Esophagus squamous epithelium (tissue), 5 donors: ENCODE data around the gene FBXL14. TPM values are rescaled to one million over a fixed set of nuclear protein-coding genes. Genes with fewer than 3 reads are reported as not detected.
"Not testable (repeated sequence)": the region's sequence is repeated elsewhere in the genome, so short reads cannot be mapped to it uniquely, and the experiment has no call there.

Source experiments
- DNase-seq: peaks from one replicate; lab custom pipeline; 2025; lab: John Stamatoyannopoulos, UW
- H3K27ac ChIP-seq, 4 donors: fragments of 200-600 bp; sonication (generic); one replicate each; pipeline ENCODE4 v1.5.1; 2016 to 2019; ENCODE audit warnings: mild to moderate bottlenecking in 1 of 4
- H3K27me3 ChIP-seq, 4 donors: fragments of 200-600 bp; sonication (generic); 1 replicate in 3 of 4; 2 replicates in 1 of 4; pipeline versions ENCODE4 v1.5.1 to v1.6.0; 2017 to 2021; ENCODE audit warnings: antibody characterized with exemption in 1 of 4
- H3K36me3 ChIP-seq, 3 donors: fragments of 200-600 bp; sonication (generic); one replicate each; pipeline ENCODE4 v1.5.1; 2016 to 2019
- H3K4me1 ChIP-seq, 3 donors: fragments of 200-600 bp; sonication (generic); one replicate each; pipeline ENCODE4 v1.5.1; 2017 to 2019
- H3K4me3 ChIP-seq, 4 donors: fragments of 200-600 bp; sonication (generic); 1 replicate in 3 of 4; 2 replicates in 1 of 4; pipeline ENCODE4 v1.5.1; 2016 to 2019; ENCODE audit warnings: mild to moderate bottlenecking in 2 of 4, moderate library complexity in 1 of 4
- H3K9me3 ChIP-seq, 3 donors: fragments of 200-600 bp; sonication (generic); one replicate each; pipeline ENCODE4 v1.5.1; 2016 to 2019
- CTCF ChIP-seq, 6 experiments: fragments of 450-650 bp in 4 of 6; fragments of 200-600 bp in 2 of 6; sonication (generic) in 2 of 6; IDR thresholded peaks; one replicate each; pipeline ENCODE4 v1.5.1; 2016 to 2019; ENCODE audit warnings: antibody characterized with exemption in 6 of 6, mild to moderate bottlenecking in 4 of 6, moderate library complexity in 4 of 6
- POLR2A ChIP-seq, 4 donors: fragments of 450-650 bp; IDR thresholded peaks; one replicate each; pipeline ENCODE4 v1.6.1; 2017; ENCODE audit warnings: antibody characterized with exemption in 4 of 4, mild to moderate bottlenecking in 4 of 4, moderate library complexity in 3 of 4
- WGBS, 2 donors: methylation state at CpG; one replicate each; pipeline ENCODE4 v1.1.5; 2018; 5-methylcytosine and 5-hydroxymethylcytosine counted together
- intact Hi-C: fragments of 100-400 bp; cut with DNase I; formaldehyde crosslinking; loops from one replicate; pipeline ENCODE4 v1.15.0; 2022
- total RNA-seq, 4 donors: library from RNA; depleted of rRNA; stranded (reverse); fragments of >200 nt; gene quantifications; one replicate each; pipeline ENCODE4 v1.1.0, GENCODE V29; 2016
- donor health status: DM: yes; HTN: yes; CAD: no.

Gene FBXL14
- total RNA-seq, 4 donors from 2014 or later: 6.5 to 14.9 (median 8.8) TPM

GRCh38 chr12:1605129-1606020 lies 11.0 kb upstream of the FBXL14 start:
- intact Hi-C loops: no loop called here
- Histone ChIP-seq H3K36me3 (no peaks in the 10 kb centered on the region), H3K9me3 (no peaks in the 10 kb centered on the region), H3K27me3 (no peaks in the 10 kb centered on the region), H3K4me3 (peak overlapping the region; percentile 29 to 65 (median 54)), H3K27ac (peak overlapping the region; percentile 87 to 95 (median 94)), H3K4me1 (peaks cover 12 to 77% (median 31%) of the 10 kb centered on the region in 3 donors)
- TF ChIP-seq CTCF (IDR thresholded peaks at IDR 0.05) (peak; percentile 66 to 88 (median 80)), POLR2A (IDR thresholded peaks at IDR 0.05) (no peak)
- DNase-seq: no peak
- 0 to 4% methylated on average over 13 to 14 of the region's 22 CpGs for WGBS, 2 donors

GRCh38 chr12:1604464-1604863 lies 10.1 kb upstream of the FBXL14 start:
- intact Hi-C loops: no loop called here
- Histone ChIP-seq H3K27ac (peak overlapping the region in 3 of 4 donors; percentile 24 to 94 (median 87)), H3K36me3 (no peaks in the 10 kb centered on the region), H3K4me1 (peaks cover 12 to 75% (median 31%) of the 10 kb centered on the region in 3 donors), H3K27me3 (no peaks in the 10 kb centered on the region), H3K4me3 (no peak overlapping the region), H3K9me3 (no peaks in the 10 kb centered on the region)
- 53 to 61% methylated on average over 3 of the region's 3 CpGs for WGBS, 2 donors
- no peak for TF ChIP-seq POLR2A (IDR thresholded peaks at IDR 0.05)
- TF ChIP-seq CTCF (IDR thresholded peaks at IDR 0.05): no peak
- no peak for DNase-seq

- 78 to 82% methylated on average over 6 to 7 of the region's 7 CpGs for WGBS, 2 donors
- DNase-seq: no peak
- intact Hi-C loops: no loop called here
- H3K4me1 ChIP-seq: peaks cover 12 to 65% (median 22%) of the 10 kb centered on the region in 3 donors
- TF ChIP-seq POLR2A (IDR thresholded peaks at IDR 0.05): no peak
- no peak for TF ChIP-seq CTCF (IDR thresholded peaks at IDR 0.05)
- no peaks in the 10 kb centered on the region for H3K27me3 ChIP-seq
- no peak overlapping the region for H3K4me3 ChIP-seq
- H3K9me3 ChIP-seq: no peaks in the 10 kb centered on the region
- H3K27ac ChIP-seq: peak overlapping the region in 1 of 4 donors; percentile 64
- no peaks in the 10 kb centered on the region for H3K36me3 ChIP-seq
Measured at GRCh38 chr12:1603269-1603993, 9.1 kb upstream of the FBXL14 start.

- Histone ChIP-seq H3K4me1 (peaks cover 12 to 57% (median 15%) of the 10 kb centered on the region in 3 donors), H3K27ac (peak overlapping the region in 2 of 4 donors; percentile 64 to 73)
- DNase-seq, H3K4me3 ChIP-seq, H3K36me3 ChIP-seq, H3K27me3 ChIP-seq, intact Hi-C loops, H3K9me3 ChIP-seq: not testable (repeated sequence)
- 74 to 77% methylated on average over 9 of the region's 9 CpGs for WGBS, 2 donors
Measured at GRCh38 chr12:1602706-1603105, 8.3 kb upstream of the FBXL14 start.

GRCh38 chr12:1598757-1599156 lies 4.4 kb upstream of the FBXL14 start:
- WGBS, 2 donors: 97 to 98% methylated on average over 3 of the region's 3 CpGs
- H3K27ac ChIP-seq: no peak overlapping the region
- no peak overlapping the region for H3K4me3 ChIP-seq
- H3K4me1 ChIP-seq: peaks cover 0 to 34% (median 13%) of the 10 kb centered on the region in 3 donors
- intact Hi-C loops: no loop called here
- TF ChIP-seq CTCF (IDR thresholded peaks at IDR 0.05) (no peak), POLR2A (IDR thresholded peaks at IDR 0.05) (no peak)
- H3K27me3 ChIP-seq: no peaks in the 10 kb centered on the region
- no peaks in the 10 kb centered on the region for H3K9me3 ChIP-seq
- H3K36me3 ChIP-seq: no peaks in the 10 kb centered on the region
- DNase-seq: no peak
